H1 (cell line): ENCODE results near the gene ZNF451.

Experiments used
- CHD2 ChIP-seq: IDR thresholded peaks from 2 replicates; pipeline ENCODE4 v1.6.1; 2012; ENCODE audit warnings: low read length, improper control_type of control experiment
- CHD7 ChIP-seq: fragments of 300-600 bp; sonication (generic); IDR thresholded peaks from 2 replicates; pipeline ENCODE4 v1.7.1; 2012; ENCODE audit warnings: low read length, moderate library complexity, mild to moderate bottlenecking, inconsistent platforms; ENCODE audit not compliant: insufficient replicate concordance
- CTCF ChIP-seq, 3 experiments: IDR thresholded peaks; 1 replicate in 2 of 3; 2 replicates in 1 of 3; pipeline versions ENCODE4 v1.5.1 to v1.6.1; 2011; ENCODE audit warnings: low read length in 3 of 3, mild to moderate bottlenecking in 3 of 3, inconsistent platforms in 2 of 3, low read depth in 1 of 3, moderate library complexity in 1 of 3; ENCODE audit not compliant: insufficient read depth in 1 of 3; ENCODE audit errors: control extremely low read depth in 1 of 3
- JUN ChIP-seq: IDR thresholded peaks from 2 replicates; pipeline ENCODE4 v1.6.1; 2011; ENCODE audit warnings: low read depth, mild to moderate bottlenecking, improper control_type of control experiment, low read length
- POLR2AphosphoS5 ChIP-seq: IDR thresholded peaks from 2 replicates; pipeline ENCODE4 v1.6.1; 2011; ENCODE audit warnings: low read depth, low read length
- SIX5 ChIP-seq: IDR thresholded peaks from 2 replicates; pipeline ENCODE4 v1.6.1; 2011; ENCODE audit warnings: mild to moderate bottlenecking, low read depth, low read length
- TF ChIP-seq, protein P1 (sequence below): IDR thresholded peaks from 2 replicates; pipeline ENCODE4 v1.6.1; 2011; ENCODE audit warnings: low read length, improper control_type of control experiment

GRCh38 chr6:57182017-57182432 lies 92.0 kb downstream of the ZNF451 start:
- no peak for TF ChIP-seq CHD2
- TF ChIP-seq CHD7: no peak
- TF ChIP-seq SIX5: no peak
- TF ChIP-seq, protein P1, sequence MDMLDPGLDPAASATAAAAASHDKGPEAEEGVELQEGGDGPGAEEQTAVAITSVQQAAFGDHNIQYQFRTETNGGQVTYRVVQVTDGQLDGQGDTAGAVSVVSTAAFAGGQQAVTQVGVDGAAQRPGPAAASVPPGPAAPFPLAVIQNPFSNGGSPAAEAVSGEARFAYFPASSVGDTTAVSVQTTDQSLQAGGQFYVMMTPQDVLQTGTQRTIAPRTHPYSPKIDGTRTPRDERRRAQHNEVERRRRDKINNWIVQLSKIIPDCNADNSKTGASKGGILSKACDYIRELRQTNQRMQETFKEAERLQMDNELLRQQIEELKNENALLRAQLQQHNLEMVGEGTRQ: no peak
- no peak for TF ChIP-seq CTCF (IDR thresholded peaks at IDR 0.05; ENCODE audit: control extremely low read depth in 1 of 3, insufficient read depth in 1 of 3, low read depth in 1 of 3, low read length in 3 of 3)
- no peak for TF ChIP-seq JUN
- TF ChIP-seq POLR2AphosphoS5: no peak
